GM12878 (cell line): ENCODE results near the gene DNAH2.

Experiments
- CREM ChIP-seq: IDR thresholded peaks from 2 replicates; pipeline ENCODE4 v1.6.1; 2014; ENCODE audit warnings: antibody characterized with exemption, low read depth
- CTCF ChIP-seq, 3 experiments: IDR thresholded peaks in 2 of 3; conservative IDR thresholded peaks in 1 of 3; 2 replicates each; pipeline ENCODE4 v1.5.1; 2011; ENCODE audit warnings: low read depth in 3 of 3, low read length in 3 of 3, mild to moderate bottlenecking in 3 of 3, control low read depth in 2 of 3, moderate library complexity in 2 of 3, inconsistent platforms in 1 of 3, mixed read lengths in 1 of 3; ENCODE audit not compliant: control insufficient read depth in 2 of 3, insufficient read depth in 1 of 3; ENCODE audit errors: extremely low read depth in 1 of 3
- EP300 ChIP-seq, 2 experiments: fragments of 150-350 bp in 1 of 2; IDR thresholded peaks; 2 replicates each; pipeline ENCODE4 v1.6.1; 2011 to 2012; ENCODE audit warnings: low read depth in 2 of 2, low read length in 2 of 2, borderline replicate concordance in 1 of 2, improper control_type of control experiment in 1 of 2, inconsistent platforms in 1 of 2; ENCODE audit not compliant: control insufficient read depth in 1 of 2
- ESRRA ChIP-seq: IDR thresholded peaks from 2 replicates; pipeline ENCODE4 v1.6.1; 2012; ENCODE audit warnings: mild to moderate bottlenecking, low read length, improper control_type of control experiment
- EZH2 ChIP-seq: IDR thresholded peaks from 2 replicates; pipeline ENCODE4 v1.6.1; 2012; ENCODE audit warnings: low read depth, mild to moderate bottlenecking, control low read depth, inconsistent platforms, low read length, borderline replicate concordance; ENCODE audit not compliant: control insufficient read depth
- IRF3 ChIP-seq: fragments of 450-650 bp; IDR thresholded peaks from 2 replicates; pipeline ENCODE4 v1.6.1; 2014; ENCODE audit warnings: mild to moderate bottlenecking
- JUNB ChIP-seq: IDR thresholded peaks from 2 replicates; pipeline ENCODE4 v1.6.1; 2016; ENCODE audit warnings: antibody characterized with exemption, mild to moderate bottlenecking
- NBN ChIP-seq: fragments of 450-650 bp; IDR thresholded peaks from 2 replicates; pipeline ENCODE4 v1.6.1; 2016
- POLR2A ChIP-seq: IDR thresholded peaks from 2 replicates; pipeline ENCODE4 v1.6.1; 2011; ENCODE audit warnings: low read depth, mild to moderate bottlenecking, low read length
- SMAD1 ChIP-seq: fragments of 450-650 bp; IDR thresholded peaks from 2 replicates; pipeline ENCODE4 v1.6.1; 2018; ENCODE audit warnings: mild to moderate bottlenecking, low read depth; ENCODE audit not compliant: partially characterized antibody
- TAF1 ChIP-seq: IDR thresholded peaks from 2 replicates; pipeline ENCODE4 v1.6.1; 2011; ENCODE audit warnings: mild to moderate bottlenecking, low read depth, low read length, borderline replicate concordance

GRCh38 chr17:7721612-7722011 is 4.1 kb downstream of the DNAH2 start:
- TF ChIP-seq CTCF (IDR thresholded peaks at IDR 0.05 in 2 of 3, conservative IDR thresholded peaks at IDR 0.05 in 1 of 3; ENCODE audit: control insufficient read depth in 2 of 3, extremely low read depth in 1 of 3, insufficient read depth in 1 of 3, low read depth in 3 of 3, low read length in 3 of 3) (no peak), EZH2 (no peak), POLR2A (no peak), CREM (no peak), IRF3 (no peak), JUNB (no peak), SMAD1 (no peak), ESRRA (no peak), NBN (no peak), TAF1 (no peak), EP300 (IDR thresholded peaks at IDR 0.05; ENCODE audit: borderline replicate concordance in 1 of 2, control insufficient read depth in 1 of 2, low read depth in 2 of 2, low read length in 2 of 2) (no peak)
